Peyer's patch (tissue), 4 donors: ENCODE data around the gene ATP10A.

Source experiments
- CTCF ChIP-seq, 6 experiments: fragments of 450-650 bp in 4 of 6; fragments of 200-600 bp in 2 of 6; sonication (generic) in 1 of 6; IDR thresholded peaks; one replicate each; pipeline ENCODE4 v1.5.1; 2017 to 2019; ENCODE audit warnings: antibody characterized with exemption in 6 of 6, mild to moderate bottlenecking in 3 of 6, moderate library complexity in 1 of 6
- POLR2A ChIP-seq, 2 donors: fragments of 450-650 bp; IDR thresholded peaks; one replicate each; pipeline ENCODE4 v1.5.1; 2017; ENCODE audit warnings: antibody characterized with exemption in 2 of 2, mild to moderate bottlenecking in 2 of 2, moderate library complexity in 2 of 2

- TF ChIP-seq POLR2A (IDR thresholded peaks at IDR 0.05) (no peak), CTCF (IDR thresholded peaks at IDR 0.05) (no peak)
These were observed 126.7 kb downstream of the ATP10A start for GRCh38 chr15:25736461-25736860.
